Liver (tissue), 9 donors: Measurements from ENCODE around the gene ANXA10. TPM values are rescaled to one million over a fixed set of nuclear protein-coding genes. Genes with fewer than 3 reads are reported as not detected.

Source experiments
- DNase-seq: peaks from one replicate; pipeline ENCODE4 v3.0.0-alpha.2; 2017; ENCODE audit warnings: low spot score
- H3K27ac ChIP-seq, 2 donors: one replicate each; pipeline ENCODE4 v1.7.0; 2013; ENCODE audit warnings: inconsistent platforms in 2 of 2, low read length in 2 of 2, control low read depth in 1 of 2, low read depth in 1 of 2, mild to moderate bottlenecking in 1 of 2
- H3K27me3 ChIP-seq, 4 donors: one replicate each; pipeline versions ENCODE4 v1.6.1 to v1.7.0; 2013; ENCODE audit warnings: low read length in 3 of 4, inconsistent platforms in 1 of 4, mild to moderate bottlenecking in 1 of 4, moderate library complexity in 1 of 4; ENCODE audit not compliant: control insufficient read depth in 4 of 4, insufficient read depth in 4 of 4
- H3K36me3 ChIP-seq, 4 donors: one replicate each; pipeline versions ENCODE4 v1.6.1 to v1.7.0; 2013; ENCODE audit warnings: low read length in 3 of 4, mild to moderate bottlenecking in 3 of 4, low read depth in 1 of 4, moderate library complexity in 1 of 4; ENCODE audit not compliant: control insufficient read depth in 4 of 4, insufficient read depth in 3 of 4
- H3K4me1 ChIP-seq, 4 donors: one replicate each; pipeline versions ENCODE4 v1.6.1 to v1.7.0; 2013; ENCODE audit warnings: low read length in 3 of 4, mild to moderate bottlenecking in 3 of 4, moderate library complexity in 1 of 4; ENCODE audit not compliant: control insufficient read depth in 4 of 4, insufficient read depth in 4 of 4
- H3K4me3 ChIP-seq, 3 donors: one replicate each; pipeline versions ENCODE4 v1.6.1 to v1.7.0; 2013; ENCODE audit warnings: low read length in 3 of 3, control low read depth in 1 of 3, low read depth in 1 of 3, mild to moderate bottlenecking in 1 of 3
- H3K9ac ChIP-seq, 2 donors: one replicate each; pipeline ENCODE4 v1.7.0; 2013; ENCODE audit warnings: low read length in 2 of 2, mild to moderate bottlenecking in 2 of 2, moderate library complexity in 2 of 2, control low read depth in 1 of 2, low read depth in 1 of 2
- H3K9me3 ChIP-seq, 4 donors: one replicate each; pipeline versions ENCODE4 v1.6.1 to v1.7.0; 2013; ENCODE audit warnings: low read length in 3 of 4; ENCODE audit not compliant: control insufficient read depth in 4 of 4
- ATF3 ChIP-seq: IDR thresholded peaks from 2 replicates; pipeline ENCODE4 v1.6.1; 2016; ENCODE audit warnings: antibody characterized with exemption
- CTCF ChIP-seq: fragments of 150-350 bp; IDR thresholded peaks from 2 replicates; pipeline ENCODE4 v1.5.1; 2017; ENCODE audit warnings: improper control_type of control experiment, low read depth, low read length; ENCODE audit not compliant: missing input control
- EGR1 ChIP-seq, 2 donors: IDR thresholded peaks; 2 replicates each; pipeline ENCODE4 v1.6.1; 2016 to 2018; ENCODE audit warnings: antibody characterized with exemption in 2 of 2, low read depth in 2 of 2
- FOXA1 ChIP-seq: IDR thresholded peaks from 2 replicates; pipeline ENCODE4 v1.6.1; 2016; ENCODE audit warnings: antibody characterized with exemption
- FOXA2 ChIP-seq: IDR thresholded peaks from 2 replicates; pipeline ENCODE4 v1.6.1; 2016; ENCODE audit warnings: antibody characterized with exemption
- GABPA ChIP-seq, 2 donors: IDR thresholded peaks in 1 of 2; conservative IDR thresholded peaks in 1 of 2; 2 replicates each; pipeline ENCODE4 v1.6.1; 2016; ENCODE audit warnings: antibody characterized with exemption in 2 of 2, mild to moderate bottlenecking in 1 of 2, moderate library complexity in 1 of 2
- HNF4A ChIP-seq, 2 donors: conservative IDR thresholded peaks; 2 replicates each; pipeline ENCODE4 v1.6.1; 2016; ENCODE audit warnings: antibody characterized with exemption in 2 of 2, mild to moderate bottlenecking in 2 of 2
- HNF4G ChIP-seq: IDR thresholded peaks from 2 replicates; pipeline ENCODE4 v1.6.1; 2016; ENCODE audit warnings: antibody characterized with exemption
- JUND ChIP-seq, 2 donors: IDR thresholded peaks; 2 replicates each; pipeline ENCODE4 v1.6.1; 2016; ENCODE audit warnings: antibody characterized with exemption in 2 of 2
- MAX ChIP-seq: IDR thresholded peaks from 2 replicates; pipeline ENCODE4 v1.6.1; 2016; ENCODE audit warnings: antibody characterized with exemption
- NR2F2 ChIP-seq: IDR thresholded peaks from 2 replicates; pipeline ENCODE4 v1.6.1; 2016; ENCODE audit warnings: antibody characterized with exemption
- RAD21 ChIP-seq, 2 donors: IDR thresholded peaks; 2 replicates each; pipeline ENCODE4 v1.6.1; 2016; ENCODE audit warnings: antibody characterized with exemption in 2 of 2, mild to moderate bottlenecking in 2 of 2
- REST ChIP-seq: IDR thresholded peaks from 2 replicates; pipeline ENCODE4 v1.6.1; 2016; ENCODE audit warnings: antibody characterized with exemption, mild to moderate bottlenecking
- RXRA ChIP-seq, 2 donors: IDR thresholded peaks; 2 replicates each; pipeline ENCODE4 v1.6.1; 2017 to 2018; ENCODE audit warnings: antibody characterized with exemption in 2 of 2, mild to moderate bottlenecking in 1 of 2
- SP1 ChIP-seq: IDR thresholded peaks from 2 replicates; pipeline ENCODE4 v1.6.1; 2018; ENCODE audit warnings: antibody characterized with exemption, mild to moderate bottlenecking
- TAF1 ChIP-seq: conservative IDR thresholded peaks from 2 replicates; pipeline ENCODE4 v1.6.1; 2016; ENCODE audit warnings: antibody characterized with exemption, mild to moderate bottlenecking
- YY1 ChIP-seq: IDR thresholded peaks from 2 replicates; pipeline ENCODE4 v1.6.1; 2016; ENCODE audit warnings: antibody characterized with exemption, mild to moderate bottlenecking
- ZBTB33 ChIP-seq: IDR thresholded peaks from 2 replicates; pipeline ENCODE4 v1.6.1; 2016; ENCODE audit warnings: antibody characterized with exemption
- WGBS: extraction: QIAGEN DNeasy Blood & Tissue Kit; methylation state at CpG from one replicate; pipeline ENCODE4 v1.1.7; 2013; 5-methylcytosine and 5-hydroxymethylcytosine counted together
- polyA plus RNA-seq, 2 donors: library from polyadenylated mRNA; stranded (reverse) in 1 of 2; unstranded in 1 of 2; fragments of 200-250 nt in 1 of 2; fragments of >200 nt in 1 of 2; fragmentation: Nextera tagmentation in 1 of 2; extraction: Ambion mirVana in 1 of 2; gene quantifications; one replicate each; pipeline versions ENCODE4 v1.2.1 to v1.2.3, GENCODE V29; 2013 to 2015
- total RNA-seq, 2 donors: library from RNA; depleted of rRNA; stranded (reverse); fragments of >200 nt; gene quantifications; one replicate each; pipeline ENCODE4 v1.2.3, GENCODE V29; 2014
- donor health status: healthy.
- donor health status: healthy.
- donor health status: healthy.
- donor health status: healthy.
- donor health status: healthy.

ANXA10 gene
- total and polyA plus RNA-seq, 4 donors: 6.3 to 45.4 (median 28.3) TPM

- Histone ChIP-seq H3K9me3 (no peaks in the 10 kb centered on the region), H3K4me1 (no peaks in the 10 kb centered on the region), H3K4me3 (no peak overlapping the region), H3K27me3 (no peaks in the 10 kb centered on the region), H3K27ac (no peak overlapping the region), H3K36me3 (no peaks in the 10 kb centered on the region), H3K9ac (no peak overlapping the region)
- WGBS: 54% methylated on average over 1 of the region's 1 CpG
- TF ChIP-seq JUND (IDR thresholded peaks at IDR 0.05): no peak
- TF ChIP-seq EGR1 (IDR thresholded peaks at IDR 0.05; ENCODE audit: low read depth in 2 of 2): no peak
- no peak for TF ChIP-seq ZBTB33
- no peak for TF ChIP-seq FOXA2
- TF ChIP-seq SP1: no peak
- no peak for TF ChIP-seq GABPA (IDR thresholded peaks at IDR 0.05 in 1 of 2, conservative IDR thresholded peaks at IDR 0.05 in 1 of 2)
- TF ChIP-seq TAF1: no peak
- DNase-seq: no peak
Measured at GRCh38 chr4:168098248-168098717, 5.9 kb downstream of the ANXA10 start.

- Histone ChIP-seq H3K27me3 (no peaks in the 10 kb centered on the region), H3K9ac (no peak overlapping the region), H3K4me3 (no peak overlapping the region), H3K36me3 (no peaks in the 10 kb centered on the region), H3K9me3 (no peaks in the 10 kb centered on the region), H3K4me1 (no peaks in the 10 kb centered on the region), H3K27ac (no peak overlapping the region)
- WGBS: 67% methylated on average over 3 of the region's 3 CpGs
- no peak for DNase-seq
- TF ChIP-seq YY1: no peak
- TF ChIP-seq HNF4G: no peak
- TF ChIP-seq RAD21 (IDR thresholded peaks at IDR 0.05): no peak
- no peak for TF ChIP-seq FOXA2
- no peak for TF ChIP-seq CTCF
- no peak for TF ChIP-seq ZBTB33
- TF ChIP-seq JUND (IDR thresholded peaks at IDR 0.05): no peak
- TF ChIP-seq HNF4A (conservative IDR thresholded peaks at IDR 0.05): no peak
- TF ChIP-seq RXRA (IDR thresholded peaks at IDR 0.05): no peak
- TF ChIP-seq REST: no peak
- TF ChIP-seq TAF1: no peak
- no peak for TF ChIP-seq ATF3
- TF ChIP-seq GABPA (IDR thresholded peaks at IDR 0.05 in 1 of 2, conservative IDR thresholded peaks at IDR 0.05 in 1 of 2): no peak
- TF ChIP-seq FOXA1: no peak
- no peak for TF ChIP-seq MAX
- no peak for TF ChIP-seq SP1
- no peak for TF ChIP-seq EGR1 (IDR thresholded peaks at IDR 0.05; ENCODE audit: low read depth in 2 of 2)
- TF ChIP-seq NR2F2: no peak
Measured at GRCh38 chr4:168099195-168099594, 6.9 kb downstream of the ANXA10 start.
